GM19043 (cell line): ENCODE results near the gene TUBGCP6.

Experiments
- ATAC-seq: cut with Tn5 transposase; IDR thresholded peaks from one replicate; pipeline ENCODE4 v1.9.1; 2021; ENCODE audit warnings: low read depth; ENCODE audit not compliant: unreplicated experiment

The TUBGCP6 gene

DNA sequence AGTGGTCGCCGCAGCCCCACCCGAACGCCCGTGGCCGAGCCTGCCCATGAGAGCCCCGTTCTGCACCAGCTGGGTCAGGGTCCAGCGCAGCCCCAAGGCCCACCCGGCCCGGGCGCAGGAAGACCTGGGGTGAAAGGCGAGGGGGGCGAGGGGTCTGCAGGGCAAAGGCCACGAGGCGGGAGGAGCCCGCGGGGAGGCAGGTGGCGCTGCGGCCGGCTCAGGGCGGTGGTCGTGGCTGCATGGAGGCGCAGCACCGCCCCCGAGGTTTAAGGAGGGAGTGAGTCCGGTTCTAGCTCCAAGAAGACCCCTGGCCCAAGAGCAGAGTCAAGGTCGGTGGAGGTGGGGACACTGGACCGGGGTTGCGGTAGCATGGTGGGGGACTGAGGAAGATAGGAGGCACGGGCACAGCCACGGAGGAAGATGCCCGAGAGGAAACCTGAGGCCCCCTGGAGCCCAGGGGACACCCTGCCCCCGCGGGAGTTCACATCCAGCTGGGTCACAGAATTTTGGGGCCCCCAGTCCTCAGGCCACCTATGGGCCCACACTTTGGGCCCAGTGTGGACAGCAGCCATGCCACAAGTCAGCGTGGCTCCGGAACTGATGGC lies 6.8 kb upstream of the TUBGCP6 start:
- no peak for ATAC-seq

GRCh38 chr22:50250555-50251476 lies 6.0 kb upstream of the TUBGCP6 start, which contains the start of gene HDAC10:
TSS of gene HDAC10 (minus strand) at chr22:50251265. CDS start at chr22:50251032, 233 bp downstream.
- peak; percentile 65 for ATAC-seq

DNA sequence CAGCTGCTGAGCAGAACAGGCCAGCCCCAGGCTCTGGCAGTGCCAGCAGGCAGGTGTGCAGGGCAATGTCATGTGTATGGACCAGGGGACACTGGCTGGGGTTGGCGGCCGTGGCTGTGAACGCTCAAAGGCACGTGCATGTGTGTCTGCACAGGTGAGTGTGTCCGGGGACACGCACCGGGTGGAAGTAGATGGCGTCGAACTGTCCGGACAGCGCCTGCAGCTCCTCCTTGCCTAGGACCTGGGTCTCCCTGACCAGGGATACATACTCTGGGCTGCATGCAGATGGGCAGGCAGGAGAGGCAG lies 5.4 kb upstream of the TUBGCP6 start:
- ATAC-seq = no peak

DNA sequence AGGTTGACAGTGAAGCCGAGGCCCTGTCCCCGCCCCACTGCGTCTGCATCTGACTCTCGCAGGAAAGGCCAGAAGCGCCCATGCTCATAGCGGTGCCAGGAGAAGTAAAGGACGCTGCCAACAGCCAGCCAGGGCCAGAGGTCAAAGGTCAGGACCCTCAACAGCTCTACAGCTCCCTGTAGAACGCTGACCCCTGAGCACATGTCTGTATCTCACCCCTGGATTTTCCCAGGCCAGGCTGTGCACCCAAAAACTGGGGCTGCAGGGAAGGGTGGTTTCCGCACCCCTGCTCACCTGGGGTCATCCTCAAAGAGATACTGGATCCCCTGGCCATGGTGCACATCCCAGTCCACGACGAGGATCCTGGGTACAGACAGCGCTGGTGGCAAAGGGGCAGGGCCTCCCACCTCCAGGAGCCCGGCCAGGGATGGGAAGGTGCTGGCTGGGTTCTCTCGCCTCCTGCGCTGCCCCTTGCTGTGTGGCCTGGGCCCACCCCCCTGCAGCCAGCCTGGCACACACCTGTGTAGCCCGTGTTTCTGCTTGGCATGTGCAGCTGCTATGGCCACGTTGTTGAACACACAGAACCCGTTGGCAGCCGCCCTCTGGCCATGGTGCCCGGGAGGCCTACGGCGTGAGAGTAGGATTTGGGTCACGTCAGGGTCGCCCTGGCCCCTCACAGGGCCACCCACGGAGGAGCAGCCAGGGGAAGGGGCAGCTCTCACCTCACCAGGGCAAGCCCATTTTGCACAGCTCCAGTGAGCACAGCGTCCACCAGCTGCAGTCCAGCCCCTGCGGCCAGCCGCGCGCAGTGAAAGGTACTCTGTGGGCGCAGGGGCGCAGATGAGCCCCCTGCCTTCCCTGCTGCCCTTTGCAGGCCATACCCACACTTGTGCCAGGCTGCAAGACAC lies 4.8 kb upstream of the TUBGCP6 start:
- ATAC-seq = no peak

DNA sequence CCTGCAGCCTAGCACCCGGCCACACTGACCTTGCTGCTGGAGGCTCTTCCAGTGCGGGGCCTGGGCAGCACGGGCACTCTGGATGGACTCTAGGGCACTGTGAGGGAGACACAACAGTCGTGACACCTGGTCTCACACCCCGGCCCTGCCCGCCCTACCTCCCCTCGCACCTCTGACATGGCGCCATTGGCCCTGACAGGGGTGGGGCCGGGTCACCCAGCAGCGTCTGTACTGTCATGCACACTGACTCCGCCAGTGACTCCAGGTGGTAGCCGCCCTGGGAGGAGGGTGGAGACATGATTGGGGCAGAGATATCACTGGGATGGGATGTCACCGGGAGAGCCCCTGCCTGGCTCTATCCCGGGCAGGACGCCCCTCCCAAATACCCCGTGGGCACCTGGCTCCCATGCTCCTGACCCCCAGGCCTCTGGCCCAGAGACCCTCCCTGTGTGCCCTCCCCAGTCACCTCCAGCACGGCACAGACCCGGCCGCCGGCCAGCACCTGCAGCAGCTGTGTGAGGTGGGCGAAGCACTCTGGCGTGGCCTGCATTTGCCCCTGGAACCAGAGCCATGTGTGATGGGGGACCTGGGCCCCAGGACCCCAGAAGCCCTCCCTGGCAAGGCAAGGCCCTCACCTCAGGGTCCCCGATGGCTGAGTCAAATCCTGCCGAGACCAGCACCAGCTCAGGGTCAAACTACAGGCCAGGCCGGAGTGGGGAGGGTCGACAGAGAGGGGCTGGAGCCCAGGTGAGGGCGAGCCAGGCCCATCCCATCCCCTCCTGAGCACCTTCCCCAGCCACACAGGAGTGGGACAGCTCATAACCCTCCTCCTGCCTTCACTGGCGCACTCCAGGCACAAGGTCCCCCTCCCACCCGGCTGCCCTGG lies 3.6 kb upstream of the TUBGCP6 start:
- ATAC-seq = no peak

DNA sequence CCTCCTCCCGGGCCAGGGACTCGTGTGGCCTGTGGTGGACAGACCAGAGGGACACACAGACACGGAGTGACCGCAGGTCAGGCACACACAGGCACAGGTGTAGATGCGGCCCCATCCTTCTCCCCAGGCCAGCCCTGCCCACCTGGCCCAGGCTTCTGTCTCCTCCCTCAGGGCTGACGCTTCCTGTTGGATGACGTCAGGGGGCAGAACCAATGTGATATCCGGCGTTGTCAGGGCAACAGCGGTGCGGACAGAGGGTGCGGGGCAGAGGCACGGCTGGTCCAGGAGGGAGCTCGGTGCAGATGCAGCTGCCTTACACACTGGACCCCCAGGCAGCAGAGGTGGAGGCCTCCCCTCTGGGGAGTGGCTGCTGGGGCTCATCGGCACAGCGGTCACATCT lies 2.9 kb upstream of the TUBGCP6 start:
- no peak for ATAC-seq

DNA sequence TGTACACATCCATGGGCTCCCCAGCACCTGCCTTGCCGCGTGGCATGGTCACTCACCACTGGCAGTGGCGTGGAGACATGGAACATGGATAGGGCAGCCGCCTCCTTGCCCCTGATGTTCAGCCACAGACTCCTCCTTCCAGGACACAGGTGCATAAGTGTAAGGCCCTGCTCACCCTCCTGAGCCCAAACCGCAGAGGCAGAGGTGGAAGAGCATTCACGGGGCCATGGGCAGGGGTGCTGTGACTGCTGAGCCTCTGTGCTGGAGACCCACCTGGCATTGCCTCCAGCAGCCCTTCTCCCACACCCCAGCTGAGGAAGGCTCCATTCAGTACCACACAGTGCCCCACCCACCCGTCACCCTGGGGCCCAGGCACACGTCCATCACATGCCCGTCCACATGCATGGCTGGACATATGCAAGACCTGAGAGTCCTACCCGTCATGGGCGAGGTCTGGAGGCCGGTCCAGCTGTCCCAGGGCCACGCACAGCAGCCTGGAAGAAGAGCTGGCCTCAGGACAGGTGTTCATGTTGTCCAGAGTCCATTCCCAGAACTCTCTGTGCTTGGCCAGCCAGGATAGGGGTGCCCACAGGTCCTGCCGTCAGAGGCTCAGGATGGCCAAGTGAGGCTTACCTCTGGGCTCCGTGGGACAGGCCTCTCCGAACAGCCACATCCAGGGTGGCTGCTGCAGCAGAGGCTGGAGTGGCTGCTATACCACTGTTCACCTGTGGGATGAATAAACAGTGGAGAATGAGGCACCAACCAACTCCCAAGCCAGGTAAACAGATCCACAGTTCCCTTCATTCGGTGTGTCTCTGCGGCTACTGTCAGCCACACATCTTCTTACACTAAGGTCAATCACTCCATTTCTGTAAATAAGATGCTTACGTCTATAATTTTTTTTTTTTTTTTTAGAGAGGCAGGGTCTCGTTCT lies 1.7 kb upstream of the TUBGCP6 start:
- no peak for ATAC-seq

GRCh38 chr22:50245214-50246072 lies 620 bp upstream of the TUBGCP6 start:
- ATAC-seq = no peak

- no peak for ATAC-seq
These were observed 971 bp downstream of the TUBGCP6 start for GRCh38 chr22:50243685-50244419.

DNA sequence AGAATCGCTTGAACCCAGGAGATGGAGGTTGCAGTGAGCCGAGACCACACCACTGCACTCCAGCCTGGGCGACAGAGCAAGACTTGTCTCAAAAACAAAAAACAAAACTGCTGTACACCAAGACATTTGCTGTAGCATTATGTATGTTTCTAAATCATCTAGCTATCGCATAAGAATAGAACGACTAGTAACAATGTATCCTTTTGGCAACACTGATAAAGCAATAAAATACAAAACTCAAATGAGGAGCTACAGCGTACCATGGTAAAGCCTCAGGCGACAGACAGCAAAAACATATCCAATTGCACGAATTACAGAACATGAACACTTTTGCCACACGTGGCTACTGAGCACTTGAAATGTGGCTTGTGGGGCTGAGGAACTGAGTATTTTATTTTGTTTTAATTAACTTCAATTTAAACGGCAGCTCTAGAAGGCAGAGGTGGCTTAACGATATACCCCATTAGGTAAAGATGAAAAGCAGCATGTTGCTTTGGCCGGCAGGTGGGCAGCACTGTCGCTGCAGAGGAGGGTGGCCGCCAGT lies 2.3 kb downstream of the TUBGCP6 start:
- no peak for ATAC-seq

GRCh38 chr22:50238755-50239154 lies 6.1 kb downstream of the TUBGCP6 start:
- ATAC-seq = no peak

DNA sequence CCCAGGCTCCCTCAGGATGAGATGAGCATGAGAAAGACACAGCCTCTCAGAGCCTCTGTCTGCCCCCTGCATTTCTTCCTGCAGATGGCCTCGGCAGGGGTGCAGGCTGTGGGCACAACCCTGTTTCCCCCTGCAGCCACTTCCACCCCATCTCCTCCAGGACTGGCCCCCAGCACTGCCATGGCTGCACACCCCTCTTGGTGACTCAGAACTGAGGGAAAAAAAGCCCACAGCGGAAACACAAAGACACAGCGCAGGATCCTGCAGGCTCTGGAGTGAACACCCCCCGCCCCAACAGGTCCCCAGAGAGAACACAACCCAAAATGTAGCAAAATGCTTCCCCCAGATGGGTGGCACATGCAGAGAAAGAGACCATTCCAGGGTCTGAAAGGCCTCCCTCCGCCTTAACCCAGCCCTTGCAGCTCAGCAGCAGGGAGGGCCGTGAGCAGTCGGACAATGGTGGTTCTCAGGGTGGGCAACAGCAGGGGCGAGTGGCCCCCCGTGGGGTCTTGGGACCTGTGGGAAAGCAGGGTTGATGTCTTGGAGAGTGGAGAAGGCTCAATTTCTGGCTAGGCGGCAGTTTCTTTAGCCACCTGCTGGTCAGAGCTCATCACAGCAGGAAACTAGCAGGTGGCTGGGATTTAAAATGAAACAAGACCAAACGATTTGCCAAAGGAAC lies 8.0 kb downstream of the TUBGCP6 start:
- ATAC-seq = no peak

DNA sequence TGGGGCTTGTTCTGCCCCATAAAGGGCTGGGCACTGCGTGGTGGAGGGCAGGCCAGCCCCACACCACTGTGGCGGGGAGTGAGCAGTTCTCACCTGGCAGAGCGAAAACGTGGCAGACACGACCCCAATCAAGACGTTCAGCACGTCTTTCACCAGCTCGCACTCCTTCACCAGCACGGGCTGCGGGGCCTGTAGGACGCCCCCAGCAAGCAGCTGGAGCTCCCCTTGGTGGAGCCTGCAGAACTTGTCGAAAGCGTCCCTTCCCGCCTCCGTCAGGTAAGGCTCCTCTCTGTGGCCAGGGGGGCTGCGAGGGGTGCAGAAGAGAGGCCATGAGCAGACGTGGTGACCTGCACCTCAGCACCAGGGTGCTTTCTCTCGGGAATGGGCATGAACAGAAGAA lies 11.6 kb downstream of the TUBGCP6 start:
- ATAC-seq = no peak

DNA sequence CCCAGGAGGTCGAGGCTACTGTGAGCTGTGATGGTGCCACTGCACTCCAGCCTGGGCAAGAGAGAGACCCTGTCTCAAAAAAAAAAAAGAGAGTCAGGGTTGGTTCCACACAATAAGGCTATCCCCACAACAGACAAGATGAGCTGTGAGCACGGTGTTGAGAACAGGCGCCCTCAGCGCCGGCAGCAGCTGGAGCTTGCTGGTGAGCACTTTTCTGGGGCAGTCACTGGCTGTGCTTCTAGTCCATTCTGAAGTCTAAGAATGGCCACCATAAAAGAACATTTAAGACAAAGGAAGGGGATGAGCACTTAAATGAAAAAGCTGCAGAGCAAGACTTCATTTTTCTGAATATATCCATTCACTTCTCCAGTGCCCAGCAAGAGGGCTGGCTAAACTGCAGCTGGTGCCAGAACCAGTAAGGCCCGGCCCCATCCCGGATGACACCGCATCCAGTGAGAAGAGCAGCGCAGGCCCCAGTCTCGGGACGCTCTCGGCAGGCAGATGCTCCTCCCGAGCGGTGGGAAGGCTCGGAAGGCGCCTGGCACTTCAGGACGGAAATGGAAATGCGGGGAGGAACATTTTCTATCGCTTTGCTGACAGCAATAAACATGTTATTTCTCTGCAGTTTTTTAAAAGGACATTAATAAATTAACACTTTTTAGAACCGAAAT lies 12.2 kb downstream of the TUBGCP6 start:
- ATAC-seq = no peak

DNA sequence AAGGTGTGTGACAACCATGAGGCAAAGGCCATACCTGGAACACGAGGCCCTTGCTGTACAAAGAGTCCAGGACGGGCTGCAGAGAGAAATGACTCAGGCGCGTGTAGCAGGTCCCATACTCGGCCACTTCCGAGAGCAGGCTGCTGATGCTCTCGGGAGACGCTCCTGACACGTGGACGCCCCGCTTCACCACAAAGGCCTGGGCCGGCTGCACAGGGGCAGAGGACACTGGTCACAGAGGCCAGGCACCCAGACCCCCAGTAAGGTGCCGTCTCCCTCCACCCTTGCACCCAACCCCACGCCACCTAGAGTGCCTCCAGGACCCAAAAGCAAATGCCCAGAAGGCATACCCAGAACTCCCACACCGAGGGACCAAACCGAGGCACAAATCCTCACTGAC lies 15.5 kb downstream of the TUBGCP6 start:
- ATAC-seq = no peak

DNA sequence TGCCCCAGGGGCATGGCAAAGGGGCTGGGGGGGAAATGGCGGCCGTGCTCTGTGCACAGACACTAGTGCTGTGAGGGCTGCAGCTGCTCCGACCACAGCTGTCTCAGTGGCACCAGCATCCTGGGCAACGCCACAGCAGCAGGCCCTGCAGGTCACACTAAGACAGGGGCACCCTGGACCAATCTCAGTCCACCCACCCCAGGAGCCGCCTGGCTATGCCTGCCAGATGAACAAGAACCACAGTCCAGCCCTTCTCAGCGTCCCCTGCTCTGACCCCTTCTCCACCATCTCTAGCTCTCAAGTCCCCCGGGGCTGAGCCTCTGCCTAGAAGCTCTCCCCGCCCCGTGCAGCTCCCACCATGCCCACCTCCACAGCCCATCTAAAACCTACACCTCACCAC lies 16.5 kb downstream of the TUBGCP6 start:
- ATAC-seq = no peak
